ENCODE data around the gene DIS3L2. TPM values are rescaled to one million over a fixed set of nuclear protein-coding genes. Genes with fewer than 3 reads are reported as not detected.

The DIS3L2 gene
- total and polyA plus RNA-seq, 2 experiments from 2014 or later = 15.2 to 25.3 TPM

DNA sequence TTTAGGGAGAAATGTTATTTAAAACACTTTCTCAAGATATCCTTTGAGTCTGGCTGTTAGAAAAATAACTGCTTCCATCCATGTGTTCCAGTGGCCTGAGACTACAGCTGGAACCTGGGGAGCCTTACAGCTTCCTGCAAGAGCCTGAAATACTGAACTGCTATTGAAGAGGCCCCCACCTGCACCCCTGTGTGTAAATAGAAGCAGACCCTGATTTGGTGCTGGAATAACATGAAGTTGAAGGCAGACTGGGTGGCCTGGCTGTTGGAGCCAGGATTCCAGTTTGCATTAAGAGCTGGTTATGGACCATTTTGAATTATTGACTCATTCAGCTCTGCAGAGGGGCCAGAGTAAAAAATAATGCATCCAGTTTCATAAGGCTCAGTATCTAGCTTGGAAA is 61.9 kb downstream of the DIS3L2 start:
- H3K36me3 Mint-ChIP-seq (ENCODE audit: low read depth) = no peaks in the 10 kb centered on the region; the same call in 2 of the 3 replicates

GRCh38 chr2:232024457-232024856 is 62.9 kb downstream of the DIS3L2 start:
- Histone ChIP-seq H3K4me1 (ENCODE audit: insufficient read depth) (peaks cover 5% of the 10 kb centered on the region; the same call in 1 of the 2 replicates), H3K4me2 (no peak overlapping the region), H3K79me2 (replicated peaks; ENCODE audit: insufficient read depth) (no peaks in the 10 kb centered on the region), H3F3A (replicated peaks; ENCODE audit: low read depth) (no peaks in the 10 kb centered on the region), H3K27ac (ENCODE audit: low read depth) (no peak overlapping the region), H3K36me3 (ENCODE audit: insufficient read depth) (peaks cover 2% of the 10 kb centered on the region; the same call in 1 of the 2 replicates), H3K4me3 (no peak overlapping the region), H3K27me3 (ENCODE audit: insufficient read depth) (no peaks in the 10 kb centered on the region), H3K9me2 (ENCODE audit: insufficient read depth) (no peaks in the 10 kb centered on the region), H4K20me1 (replicated peaks; ENCODE audit: insufficient read depth) (no peaks in the 10 kb centered on the region; the same call in 1 of the 2 replicates), H2AFZ (no peak overlapping the region)
- Mint-ChIP-seq H3K27me3 (ENCODE audit: insufficient read depth, low read depth, poor library complexity) (no peaks in the 10 kb centered on the region), H3K4me3 (no peak overlapping the region), H3K27ac (no peak overlapping the region), H3K36me3 (ENCODE audit: low read depth) (no peaks in the 10 kb centered on the region; the same call in 2 of the 3 replicates), H3K4me1 (peaks cover 3% of the 10 kb centered on the region; the same call in 2 of the 3 replicates), H3K9me3 (no peaks in the 10 kb centered on the region)
- ATAC-seq (no peak), DNase-seq (ENCODE audit: low spot score) (no peak)
- TF ChIP-seq, protein P1, sequence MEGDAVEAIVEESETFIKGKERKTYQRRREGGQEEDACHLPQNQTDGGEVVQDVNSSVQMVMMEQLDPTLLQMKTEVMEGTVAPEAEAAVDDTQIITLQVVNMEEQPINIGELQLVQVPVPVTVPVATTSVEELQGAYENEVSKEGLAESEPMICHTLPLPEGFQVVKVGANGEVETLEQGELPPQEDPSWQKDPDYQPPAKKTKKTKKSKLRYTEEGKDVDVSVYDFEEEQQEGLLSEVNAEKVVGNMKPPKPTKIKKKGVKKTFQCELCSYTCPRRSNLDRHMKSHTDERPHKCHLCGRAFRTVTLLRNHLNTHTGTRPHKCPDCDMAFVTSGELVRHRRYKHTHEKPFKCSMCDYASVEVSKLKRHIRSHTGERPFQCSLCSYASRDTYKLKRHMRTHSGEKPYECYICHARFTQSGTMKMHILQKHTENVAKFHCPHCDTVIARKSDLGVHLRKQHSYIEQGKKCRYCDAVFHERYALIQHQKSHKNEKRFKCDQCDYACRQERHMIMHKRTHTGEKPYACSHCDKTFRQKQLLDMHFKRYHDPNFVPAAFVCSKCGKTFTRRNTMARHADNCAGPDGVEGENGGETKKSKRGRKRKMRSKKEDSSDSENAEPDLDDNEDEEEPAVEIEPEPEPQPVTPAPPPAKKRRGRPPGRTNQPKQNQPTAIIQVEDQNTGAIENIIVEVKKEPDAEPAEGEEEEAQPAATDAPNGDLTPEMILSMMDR (conservative IDR thresholded peaks at IDR 0.05; ENCODE audit: low read depth in 2 of 2) = no peak
- TF ChIP-seq STAT1 (IDR thresholded peaks at IDR 0.05; ENCODE audit: unreplicated experiment) = no peak
- TF ChIP-seq ZNF331 (CRISPR knock-in tag; IDR thresholded peaks at IDR 0.05; ENCODE audit: low read depth) = no peak
- TF ChIP-seq NANOG (IDR thresholded peaks at IDR 0.05; ENCODE audit: borderline replicate concordance) = no peak
- no peak for TF ChIP-seq ZNF462 (CRISPR knock-in tag; IDR thresholded peaks at IDR 0.05)
- no peak for TF ChIP-seq EZH2 (IDR thresholded peaks at IDR 0.05; ENCODE audit: low read depth, unreplicated experiment)
- TF ChIP-seq, protein P2, sequence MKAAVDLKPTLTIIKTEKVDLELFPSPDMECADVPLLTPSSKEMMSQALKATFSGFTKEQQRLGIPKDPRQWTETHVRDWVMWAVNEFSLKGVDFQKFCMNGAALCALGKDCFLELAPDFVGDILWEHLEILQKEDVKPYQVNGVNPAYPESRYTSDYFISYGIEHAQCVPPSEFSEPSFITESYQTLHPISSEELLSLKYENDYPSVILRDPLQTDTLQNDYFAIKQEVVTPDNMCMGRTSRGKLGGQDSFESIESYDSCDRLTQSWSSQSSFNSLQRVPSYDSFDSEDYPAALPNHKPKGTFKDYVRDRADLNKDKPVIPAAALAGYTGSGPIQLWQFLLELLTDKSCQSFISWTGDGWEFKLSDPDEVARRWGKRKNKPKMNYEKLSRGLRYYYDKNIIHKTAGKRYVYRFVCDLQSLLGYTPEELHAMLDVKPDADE (IDR thresholded peaks at IDR 0.05) = no peak
- TF ChIP-seq EZH2phosphoT487 (IDR thresholded peaks at IDR 0.05; ENCODE audit: unreplicated experiment) = no peak

More for the DNA sequence above, 61.9 kb downstream of the DIS3L2 start:
- H3K9me3 Mint-ChIP-seq = no peaks in the 10 kb centered on the region
- no peak for TF ChIP-seq ZNF331 (CRISPR knock-in tag; IDR thresholded peaks at IDR 0.05; ENCODE audit: low read depth)
- Histone ChIP-seq H3K4me3 (no peak overlapping the region), H4K20me1 (replicated peaks; ENCODE audit: insufficient read depth) (no peaks in the 10 kb centered on the region; the same call in 1 of the 2 replicates), H3K4me1 (ENCODE audit: insufficient read depth) (no peaks in the 10 kb centered on the region; the same call in 1 of the 2 replicates), H3K4me2 (no peak overlapping the region), H2AFZ (no peak overlapping the region), H3F3A (replicated peaks; ENCODE audit: low read depth) (no peaks in the 10 kb centered on the region), H3K9me2 (ENCODE audit: insufficient read depth) (no peaks in the 10 kb centered on the region), H3K36me3 (ENCODE audit: insufficient read depth) (peaks cover 2% of the 10 kb centered on the region; the same call in 1 of the 2 replicates), H3K27ac (ENCODE audit: low read depth) (no peak overlapping the region), H3K79me2 (replicated peaks; ENCODE audit: insufficient read depth) (no peaks in the 10 kb centered on the region), H3K27me3 (ENCODE audit: insufficient read depth) (no peaks in the 10 kb centered on the region)
- H3K4me1 Mint-ChIP-seq = no peaks in the 10 kb centered on the region
- H3K27ac Mint-ChIP-seq = no peak overlapping the region
- DNase-seq (ENCODE audit: low spot score) (no peak), ATAC-seq (no peak)
- no peaks in the 10 kb centered on the region for H3K27me3 Mint-ChIP-seq (ENCODE audit: insufficient read depth, low read depth, poor library complexity)
- H3K4me3 Mint-ChIP-seq = no peak overlapping the region
